Loucy (cell line): Measurements from ENCODE around the gene ARNT2.

ENCODE experiments used
- EZH2phosphoT487 ChIP-seq: fragments of 200-600 bp; IDR thresholded peaks from 2 replicates; pipeline ENCODE4 v1.6.1; 2018; ENCODE audit warnings: antibody characterized with exemption, mild to moderate bottlenecking, moderate library complexity, borderline replicate concordance
- TF ChIP-seq, protein P1 (sequence below): fragments of 200-600 bp; sonication (generic); conservative IDR thresholded peaks from 2 replicates; pipeline ENCODE4 v1.5.1; 2014; ENCODE audit warnings: mild to moderate bottlenecking, antibody characterized with exemption, low read length

DNA sequence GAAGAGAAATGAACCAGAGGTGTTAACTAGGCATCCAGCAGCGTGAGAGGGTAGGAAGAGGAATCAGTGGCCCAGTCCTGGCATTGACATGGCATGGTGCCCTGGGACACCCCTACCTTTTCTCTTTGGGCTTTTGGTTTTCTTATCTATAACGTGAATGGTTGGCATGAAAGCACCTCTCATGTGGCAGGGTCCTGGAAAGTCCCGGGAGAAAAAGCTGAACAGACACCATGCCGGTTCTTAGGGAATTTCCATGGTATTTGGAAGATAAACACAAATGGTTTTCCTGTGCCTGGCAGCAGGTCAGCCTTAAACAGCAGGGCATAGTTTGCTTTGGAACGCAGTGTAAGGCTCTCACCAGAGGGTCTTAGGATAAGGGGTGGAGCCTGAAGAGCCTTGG lies 15.4 kb downstream of the ARNT2 start:
- TF ChIP-seq, protein P1, sequence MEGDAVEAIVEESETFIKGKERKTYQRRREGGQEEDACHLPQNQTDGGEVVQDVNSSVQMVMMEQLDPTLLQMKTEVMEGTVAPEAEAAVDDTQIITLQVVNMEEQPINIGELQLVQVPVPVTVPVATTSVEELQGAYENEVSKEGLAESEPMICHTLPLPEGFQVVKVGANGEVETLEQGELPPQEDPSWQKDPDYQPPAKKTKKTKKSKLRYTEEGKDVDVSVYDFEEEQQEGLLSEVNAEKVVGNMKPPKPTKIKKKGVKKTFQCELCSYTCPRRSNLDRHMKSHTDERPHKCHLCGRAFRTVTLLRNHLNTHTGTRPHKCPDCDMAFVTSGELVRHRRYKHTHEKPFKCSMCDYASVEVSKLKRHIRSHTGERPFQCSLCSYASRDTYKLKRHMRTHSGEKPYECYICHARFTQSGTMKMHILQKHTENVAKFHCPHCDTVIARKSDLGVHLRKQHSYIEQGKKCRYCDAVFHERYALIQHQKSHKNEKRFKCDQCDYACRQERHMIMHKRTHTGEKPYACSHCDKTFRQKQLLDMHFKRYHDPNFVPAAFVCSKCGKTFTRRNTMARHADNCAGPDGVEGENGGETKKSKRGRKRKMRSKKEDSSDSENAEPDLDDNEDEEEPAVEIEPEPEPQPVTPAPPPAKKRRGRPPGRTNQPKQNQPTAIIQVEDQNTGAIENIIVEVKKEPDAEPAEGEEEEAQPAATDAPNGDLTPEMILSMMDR = no peak
- no peak for TF ChIP-seq EZH2phosphoT487
